H1 (cell line): ENCODE measurements around the gene SNRPD3. TPM values are rescaled to one million over a fixed set of nuclear protein-coding genes. Genes with fewer than 3 reads are reported as not detected.

ENCODE experiments used
- CTCF ChIA-PET: fragments of 300-600 bp; sonication (Branson Sonifier 250); formaldehyde crosslinking; loops from one replicate; lab custom pipeline; 2021; ENCODE audit not compliant: partially characterized antibody; lab: Charles Lee
- POLR2A ChIA-PET: fragments of 300-600 bp; sonication (Branson Sonifier 250); formaldehyde crosslinking; loops from one replicate; lab custom pipeline; 2021; ENCODE audit warnings: inconsistent platforms; ENCODE audit not compliant: partially characterized antibody; lab: Charles Lee
- DNase-seq, 2 experiments: peaks; one replicate each; pipeline versions ENCODE4 v3.0.0 to v3.0.0-alpha.2; 2010 to 2022; ENCODE audit warnings: low spot score in 2 of 2, low read depth in 1 of 2, mixed read lengths in 1 of 2
- FAIRE-seq: peaks from 2 replicates; lab custom pipeline; 2011; peaks lifted over from hg19 to GRCh38; lab: Jason Lieb, UNC
- H2AFZ ChIP-seq: 2 replicates; pipeline ENCODE4 v1.8.1; 2012; ENCODE audit warnings: low read length, inconsistent platforms
- H2AK5ac ChIP-seq: 2 replicates; pipeline ENCODE4 v1.6.1; 2013; ENCODE audit warnings: low read depth, low read length
- H2BK120ac ChIP-seq: replicated peaks from 2 replicates; pipeline ENCODE3; 2013; ENCODE audit warnings: low read depth, low read length, inconsistent platforms
- H2BK12ac ChIP-seq: 2 replicates; pipeline ENCODE4 v1.6.1; 2013; ENCODE audit warnings: low read depth, low read length
- H2BK15ac ChIP-seq: 2 replicates; pipeline ENCODE4 v1.6.1; 2013; ENCODE audit warnings: low read length
- H2BK20ac ChIP-seq: 2 replicates; pipeline ENCODE4 v1.6.1; 2013; ENCODE audit warnings: low read length
- H2BK5ac ChIP-seq: 2 replicates; pipeline ENCODE4 v1.6.1; 2013; ENCODE audit warnings: low read depth, low read length
- H3K14ac ChIP-seq: 2 replicates; pipeline ENCODE4 v1.6.1; 2013; ENCODE audit warnings: inconsistent platforms; ENCODE audit not compliant: insufficient read length
- H3K18ac ChIP-seq: 2 replicates; pipeline ENCODE4 v1.6.1; 2013; ENCODE audit warnings: low read length; ENCODE audit errors: extremely low read depth
- H3K23ac ChIP-seq: 2 replicates; pipeline ENCODE4 v1.6.1; 2013; ENCODE audit warnings: inconsistent platforms; ENCODE audit not compliant: insufficient read length
- H3K23me2 ChIP-seq: 2 replicates; pipeline ENCODE4 v1.6.1; 2013; ENCODE audit warnings: low read depth, low read length
- H3K27ac ChIP-seq: 2 replicates; pipeline ENCODE4 v1.6.1; 2011; ENCODE audit warnings: low read depth, low read length, inconsistent platforms
- H3K27me3 ChIP-seq, 4 experiments: replicated peaks in 1 of 4; 1 replicate in 1 of 4; 2 replicates in 3 of 4; pipeline versions ENCODE4 v1.6.1 to v1.8.1; 2011 to 2013; ENCODE audit warnings: low read length in 3 of 4, mild to moderate bottlenecking in 3 of 4, inconsistent platforms in 2 of 4, mixed read lengths in 2 of 4, moderate library complexity in 1 of 4; ENCODE audit not compliant: control insufficient read depth in 3 of 4, insufficient read depth in 3 of 4; ENCODE audit errors: extremely low read depth in 1 of 4
- H3K36me3 ChIP-seq, 4 experiments: 2 replicates each; pipeline versions ENCODE4 v1.6.1 to v1.8.1; 2011 to 2013; ENCODE audit warnings: mild to moderate bottlenecking in 4 of 4, low read length in 3 of 4, moderate library complexity in 2 of 4, control low read depth in 1 of 4, inconsistent platforms in 1 of 4; ENCODE audit not compliant: insufficient read depth in 4 of 4, control insufficient read depth in 2 of 4
- H3K4ac ChIP-seq: replicated peaks from 2 replicates; pipeline ENCODE3; 2013; ENCODE audit warnings: low read length, low read depth, mixed read lengths, inconsistent platforms; ENCODE audit not compliant: insufficient read length
- H3K4me1 ChIP-seq, 4 experiments: replicated peaks in 1 of 4; 1 replicate in 1 of 4; 2 replicates in 3 of 4; pipeline versions ENCODE4 v1.6.1 to v1.8.1; 2011 to 2013; ENCODE audit warnings: low read length in 3 of 4, inconsistent platforms in 2 of 4, mixed read lengths in 1 of 4; ENCODE audit not compliant: insufficient read depth in 4 of 4, control insufficient read depth in 3 of 4
- H3K4me2 ChIP-seq, 2 experiments: 2 replicates each; pipeline versions ENCODE4 v1.6.1 to v1.8.1; 2011 to 2013; ENCODE audit warnings: low read depth in 2 of 2, low read length in 2 of 2, control low read depth in 1 of 2, inconsistent platforms in 1 of 2, mild to moderate bottlenecking in 1 of 2; ENCODE audit not compliant: insufficient read depth in 1 of 2
- H3K4me3 ChIP-seq, 4 experiments: fragments of 200-600, 300-600 bp in 1 of 4; sonication (generic), shearing (Covaris generic), sonication (Bioruptor Twin) in 1 of 4; 2 replicates each; pipeline versions ENCODE4 v1.5.1 to v1.8.1; 2011 to 2016; ENCODE audit warnings: low read length in 4 of 4, low read depth in 3 of 4, control low read depth in 2 of 4, inconsistent platforms in 2 of 4, mild to moderate bottlenecking in 2 of 4, mixed read lengths in 1 of 4, moderate library complexity in 1 of 4; ENCODE audit not compliant: insufficient read depth in 2 of 4; ENCODE audit errors: extremely low read depth in 1 of 4
- H3K56ac ChIP-seq: replicated peaks from 2 replicates; pipeline ENCODE3; 2013; ENCODE audit warnings: low read depth, mild to moderate bottlenecking, mixed read lengths, low read length, inconsistent platforms; ENCODE audit not compliant: insufficient read length
- H3K79me1 ChIP-seq: 2 replicates; pipeline ENCODE4 v1.6.1; 2013; ENCODE audit warnings: low read depth, low read length, control low read depth
- H3K79me2 ChIP-seq, 2 experiments: 2 replicates each; pipeline versions ENCODE4 v1.6.1 to v1.8.1; 2012 to 2013; ENCODE audit warnings: low read length in 2 of 2, mild to moderate bottlenecking in 2 of 2, inconsistent platforms in 1 of 2; ENCODE audit not compliant: insufficient read depth in 2 of 2, control insufficient read depth in 1 of 2
- H3K9ac ChIP-seq, 4 experiments: replicated peaks in 1 of 4; 1 replicate in 1 of 4; 2 replicates in 3 of 4; pipeline versions ENCODE4 v1.6.1 to v1.8.1; 2011 to 2013; ENCODE audit warnings: low read depth in 3 of 4, low read length in 3 of 4, control low read depth in 2 of 4, mild to moderate bottlenecking in 2 of 4, moderate library complexity in 2 of 4, inconsistent platforms in 1 of 4; ENCODE audit errors: extremely low read depth in 1 of 4
- H3K9me3 ChIP-seq, 2 experiments: 2 replicates each; pipeline versions ENCODE4 v1.6.1 to v1.8.1; 2012 to 2013; ENCODE audit warnings: mild to moderate bottlenecking in 2 of 2, moderate library complexity in 2 of 2, control low read depth in 1 of 2, inconsistent platforms in 1 of 2, low read depth in 1 of 2, low read length in 1 of 2, mixed read lengths in 1 of 2; ENCODE audit not compliant: insufficient read depth in 2 of 2
- H4K20me1 ChIP-seq, 2 experiments: replicated peaks in 1 of 2; 2 replicates each; pipeline versions ENCODE3 to v1.8.1; 2011 to 2013; ENCODE audit warnings: inconsistent platforms in 2 of 2, low read length in 2 of 2, mild to moderate bottlenecking in 1 of 2; ENCODE audit not compliant: insufficient read depth in 2 of 2, control insufficient read depth in 1 of 2
- H4K5ac ChIP-seq: 2 replicates; pipeline ENCODE4 v1.6.1; 2013; ENCODE audit warnings: low read length, low read depth, mixed read lengths, inconsistent platforms; ENCODE audit not compliant: insufficient read length
- H4K8ac ChIP-seq: 2 replicates; pipeline ENCODE4 v1.8.0; 2013; ENCODE audit warnings: mild to moderate bottlenecking, moderate library complexity, low read length, inconsistent platforms; ENCODE audit not compliant: insufficient read depth; ENCODE audit errors: extremely low read depth
- H4K91ac ChIP-seq: replicated peaks from 2 replicates; pipeline ENCODE3; 2013; ENCODE audit warnings: low read length, mixed read lengths, inconsistent platforms; ENCODE audit not compliant: insufficient read length
- BCL11A ChIP-seq, 2 experiments: IDR thresholded peaks; one replicate each; pipeline ENCODE4 v1.6.1; 2011; ENCODE audit warnings: low read depth in 2 of 2, low read length in 2 of 2, mild to moderate bottlenecking in 2 of 2
- BRCA1 ChIP-seq: IDR thresholded peaks from 2 replicates; pipeline ENCODE4 v1.6.1; 2012; ENCODE audit warnings: low read depth, low read length, improper control_type of control experiment
- CBX8 ChIP-seq: fragments of 300-800, 300-1000 bp; sonication (generic); IDR thresholded peaks from 2 replicates; pipeline ENCODE4 v1.7.1; 2016; ENCODE audit warnings: low read depth, low read length, borderline replicate concordance
- CEBPB ChIP-seq: IDR thresholded peaks from 2 replicates; pipeline ENCODE4 v1.6.1; 2012; ENCODE audit warnings: low read depth, low read length
- EP300 ChIP-seq, 2 experiments: IDR thresholded peaks; 1 replicate in 1 of 2; 2 replicates in 1 of 2; pipeline ENCODE4 v1.6.1; 2011 to 2012; ENCODE audit warnings: low read depth in 2 of 2, low read length in 2 of 2, mild to moderate bottlenecking in 2 of 2, borderline replicate concordance in 1 of 2, inconsistent platforms in 1 of 2, moderate library complexity in 1 of 2
- GABPA ChIP-seq: IDR thresholded peaks from 2 replicates; pipeline ENCODE4 v1.6.1; 2011; ENCODE audit warnings: mild to moderate bottlenecking, low read length, moderate library complexity, borderline replicate concordance; ENCODE audit not compliant: insufficient read depth
- HDAC6 ChIP-seq: IDR thresholded peaks from one replicate; pipeline ENCODE4 v1.7.1; 2012; ENCODE audit warnings: low read depth, mild to moderate bottlenecking, inconsistent platforms, low read length, moderate library complexity
- MAFK ChIP-seq: IDR thresholded peaks from 2 replicates; pipeline ENCODE4 v1.6.1; 2012; ENCODE audit warnings: low read depth, mild to moderate bottlenecking, improper control_type of control experiment, low read length
- PHF8 ChIP-seq: fragments of 200-600 bp; sonication (generic); conservative IDR thresholded peaks from 2 replicates; pipeline ENCODE4 v1.7.1; 2012; ENCODE audit warnings: low read depth, mild to moderate bottlenecking, inconsistent platforms, low read length, moderate library complexity
- POU5F1 ChIP-seq: IDR thresholded peaks from 2 replicates; pipeline ENCODE4 v1.6.1; 2011; ENCODE audit warnings: low read depth, mild to moderate bottlenecking, low read length, moderate library complexity
- RBBP5 ChIP-seq: IDR thresholded peaks from 2 replicates; pipeline ENCODE4 v1.7.1; 2012; ENCODE audit warnings: low read depth, mild to moderate bottlenecking, inconsistent platforms, low read length, moderate library complexity, borderline replicate concordance
- SAP30 ChIP-seq: fragments of 300-600 bp; sonication (generic); IDR thresholded peaks from 2 replicates; pipeline ENCODE4 v1.7.1; 2012; ENCODE audit warnings: low read length, moderate library complexity, mild to moderate bottlenecking, inconsistent platforms; ENCODE audit not compliant: insufficient read depth, insufficient replicate concordance
- SP2 ChIP-seq: IDR thresholded peaks from 2 replicates; pipeline ENCODE4 v1.6.1; 2012; ENCODE audit warnings: mild to moderate bottlenecking, low read length, inconsistent platforms
- WGBS, 2 experiments: shearing (Covaris generic) in 1 of 2; methylation state at CpG; one replicate each; pipeline versions ENCODE4 v1.1.6 to v1.1.7; 2013 to 2015; ENCODE audit warnings: low lambda C conversion rate in 2 of 2, mixed read lengths in 2 of 2, inconsistent platforms in 1 of 2, low coverage in 1 of 2, missing lambda C conversion rate in 1 of 2; ENCODE audit not compliant: insufficient replicate concordance in 2 of 2, insufficient coverage in 1 of 2, insufficient read length in 1 of 2; ENCODE audit errors: extremely low coverage in 1 of 2, missing lambda C conversion rate in 1 of 2; 5-methylcytosine and 5-hydroxymethylcytosine counted together
- polyA plus RNA-seq, 7 experiments: library from polyadenylated mRNA; depleted of rRNA in 3 of 7; stranded (reverse) in 5 of 7; unstranded in 2 of 7; fragments of >200 nt in 5 of 7; fragments of 200-250 nt in 2 of 7; gene quantifications; 1 replicate in 5 of 7; 2 replicates in 1 of 7; 4 replicates in 1 of 7; pipeline versions ENCODE4 v1.2.1 to v1.2.3, GENCODE V29; 2011 to 2013; ENCODE audit warnings: missing spikeins in 2 of 7, mixed read lengths in 2 of 7
- total RNA-seq: library from RNA; stranded (reverse); fragmentation: NEBNext Ultra II Directional; extraction: Animal tissue kit (Norgen Biotek cat#: 25700); gene quantifications from 2 replicates; pipeline ENCODE4 v1.2.1, GENCODE V29; 2021

Gene SNRPD3
- total and polyA plus RNA-seq, 2 of the 8 experiments (the other 6 are each of a cell fraction or from before 2014, with no cell fraction given): 200 to 455 TPM

DNA sequence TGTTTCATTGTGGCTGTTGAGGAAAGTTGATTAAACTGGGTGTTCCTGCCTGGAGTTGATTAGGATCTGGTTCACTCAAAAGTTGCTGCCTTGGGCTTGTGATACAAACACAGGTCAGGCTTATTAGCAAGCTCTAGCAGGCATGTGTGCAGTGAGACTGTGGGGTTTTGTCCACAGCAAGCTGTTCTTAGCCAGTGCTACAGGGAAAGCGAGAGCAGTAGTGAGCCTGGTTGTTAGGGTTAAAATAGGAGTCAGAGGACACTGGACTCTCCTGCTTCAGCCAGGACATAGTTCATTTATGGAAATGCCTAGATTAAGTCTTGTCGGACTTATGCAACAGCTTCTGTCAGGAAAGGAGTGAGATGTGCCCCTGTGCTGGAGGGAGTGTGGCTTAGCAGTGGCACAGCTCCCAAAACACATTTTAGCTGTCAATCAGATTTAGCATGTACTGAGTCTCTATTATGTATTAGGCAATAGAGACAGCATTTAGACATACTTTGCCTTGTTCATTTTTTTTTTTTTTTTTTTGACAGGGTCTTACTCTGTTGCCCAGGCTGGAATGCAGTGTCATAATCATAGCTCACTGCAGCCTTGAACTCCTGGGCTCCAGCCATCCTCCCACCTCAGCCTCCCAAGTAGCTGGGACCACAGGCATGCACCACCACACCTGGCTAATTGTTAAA lies 8.7 kb downstream of the SNRPD3 start:
- no peak overlapping the region for H2BK120ac ChIP-seq
- CTCF ChIA-PET: interaction anchor here (0.9 kb wide), 1 partner anchor 14 kb away, joined by 3 read pairs; no protein-coding TSS in a partner anchor
- H4K5ac ChIP-seq: no peak overlapping the region
- no peak overlapping the region for H3K27ac ChIP-seq
- peaks cover 46 to 77% of the 10 kb centered on the region in 2 experiments for H3K79me2 ChIP-seq
- no peak overlapping the region for H3K9ac ChIP-seq
- H3K23me2 ChIP-seq: no peaks in the 10 kb centered on the region
- no peak overlapping the region for H3K18ac ChIP-seq
- no peaks in the 10 kb centered on the region for H3K27me3 ChIP-seq
- peaks cover 18 to 62% (median 42%) of the 10 kb centered on the region in 4 experiments for H3K36me3 ChIP-seq
- H2AK5ac ChIP-seq: no peak overlapping the region
- H2BK12ac ChIP-seq: no peak overlapping the region
- no peak overlapping the region for H2BK20ac ChIP-seq
- no peaks in the 10 kb centered on the region for H3K4me1 ChIP-seq
- peaks cover 15 to 40% of the 10 kb centered on the region in 2 experiments for H4K20me1 ChIP-seq
- POLR2A ChIA-PET: interaction anchor here (1.3 to 9.0 kb wide), 5 partner anchors 9 to 27 kb away, joined by 3 to 91 read pairs (median 21); partner anchors contain the start of genes GUCD1, LRRC75B and SNRPD3
- no peak overlapping the region for H2AFZ ChIP-seq
- DNase-seq (no peak), FAIRE-seq (no peak)
- no peak overlapping the region for H3K23ac ChIP-seq
- no peak overlapping the region for H2BK5ac ChIP-seq
- H3K9me3 ChIP-seq: no peaks in the 10 kb centered on the region
- no peak overlapping the region for H4K8ac ChIP-seq
- no peak overlapping the region for H3K4ac ChIP-seq
- H3K4me3 ChIP-seq: no peak overlapping the region
- peaks cover 24% of the 10 kb centered on the region for H3K79me1 ChIP-seq
- 86% methylated on average over 2 of the region's 2 CpGs; no CpG with 5 or more reads in 1 of the 2 experiments for WGBS, 2 experiments
- no peak overlapping the region for H3K14ac ChIP-seq
- no peak overlapping the region for H3K4me2 ChIP-seq
- no peak overlapping the region for H4K91ac ChIP-seq
- H3K56ac ChIP-seq: no peak overlapping the region
- H2BK15ac ChIP-seq: no peak overlapping the region
- TF ChIP-seq BCL11A (IDR thresholded peaks at IDR 0.05; ENCODE audit: low read depth in 2 of 2, low read length in 2 of 2): no peak
- TF ChIP-seq SAP30: no peak
- no peak for TF ChIP-seq RBBP5
- no peak for TF ChIP-seq MAFK
- TF ChIP-seq POU5F1: no peak
- no peak for TF ChIP-seq CBX8
- TF ChIP-seq BRCA1: no peak
- TF ChIP-seq EP300 (IDR thresholded peaks at IDR 0.05; ENCODE audit: borderline replicate concordance in 1 of 2, low read depth in 2 of 2, low read length in 2 of 2): no peak
- TF ChIP-seq HDAC6: no peak
- no peak for TF ChIP-seq CEBPB
- no peak for TF ChIP-seq SP2
- TF ChIP-seq GABPA: no peak
- TF ChIP-seq PHF8: no peak
